ENCODE data around the gene VN1R5.
"Not testable (repeated sequence)": the region's sequence is repeated elsewhere in the genome, so short reads cannot be mapped to it uniquely, and the experiment has no call there.

VN1R5 gene

GRCh38 chr1:247273013-247273412, 17.1 kb downstream of the VN1R5 start:
- no peak for DNase-seq (ENCODE audit: low read depth in 2 of 2)

- DNase-seq (ENCODE audit: low read depth in 2 of 2), result no peak
Observed at GRCh38 chr1:247274605-247275256, 18.9 kb downstream of the VN1R5 start.

- DNase-seq (ENCODE audit: low read depth in 2 of 2), result no peak
Observed at GRCh38 chr1:247277191-247277590, 21.3 kb downstream of the VN1R5 start.

- DNase-seq (ENCODE audit: low read depth in 2 of 2), result no peak
Observed at GRCh38 chr1:247281001-247281574, 25.2 kb downstream of the VN1R5 start.

GRCh38 chr1:247286134-247286670, 30.3 kb downstream of the VN1R5 start:
- no peak for DNase-seq (ENCODE audit: low read depth in 2 of 2)

GRCh38 chr1:247287460-247287859, 31.6 kb downstream of the VN1R5 start:
- DNase-seq (ENCODE audit: low read depth in 2 of 2), result no peak

GRCh38 chr1:247288341-247288740, 32.5 kb downstream of the VN1R5 start:
- DNase-seq (ENCODE audit: low read depth in 2 of 2), result no peak

GRCh38 chr1:247289274-247289892, 33.5 kb downstream of the VN1R5 start:
- not testable (repeated sequence) for DNase-seq (ENCODE audit: low read depth in 2 of 2)

- no peak for DNase-seq (ENCODE audit: low read depth in 2 of 2)
Observed at GRCh38 chr1:247290576-247290975, 34.7 kb downstream of the VN1R5 start.

- DNase-seq (ENCODE audit: low read depth in 2 of 2), result no peak
Observed at GRCh38 chr1:247291161-247291560, 35.3 kb downstream of the VN1R5 start.

GRCh38 chr1:247291833-247292561, 36.1 kb downstream of the VN1R5 start:
- no peak for DNase-seq (ENCODE audit: low read depth in 2 of 2)

GRCh38 chr1:247293047-247293446, 37.2 kb downstream of the VN1R5 start:
- DNase-seq (ENCODE audit: low read depth in 2 of 2), result peak in 1 of 2 experiments; percentile 6

- peak; percentile 8 to 21 for DNase-seq (ENCODE audit: low read depth in 2 of 2)
Observed at GRCh38 chr1:247294282-247294681, 38.4 kb downstream of the VN1R5 start.

- DNase-seq (ENCODE audit: low read depth in 2 of 2), result no peak
Observed at GRCh38 chr1:247295274-247295684, 39.4 kb downstream of the VN1R5 start.

- DNase-seq (ENCODE audit: low read depth in 2 of 2), result no peak
Observed at GRCh38 chr1:247295746-247296145, 39.9 kb downstream of the VN1R5 start.

GRCh38 chr1:247296599-247297180, 40.8 kb downstream of the VN1R5 start:
- DNase-seq (ENCODE audit: low read depth in 2 of 2), result no peak

GRCh38 chr1:247297263-247298123, 41.6 kb downstream of the VN1R5 start:
- DNase-seq (ENCODE audit: low read depth in 2 of 2), result no peak

- DNase-seq (ENCODE audit: low read depth in 2 of 2), result no peak
Observed at GRCh38 chr1:247298124-247298481, 42.2 kb downstream of the VN1R5 start.

- DNase-seq (ENCODE audit: low read depth in 2 of 2), result no peak
Observed at GRCh38 chr1:247298701-247299100, 42.8 kb downstream of the VN1R5 start.

GRCh38 chr1:247299723-247300381, 44.0 kb downstream of the VN1R5 start:
- no peak for DNase-seq (ENCODE audit: low read depth in 2 of 2)

Data from fibroblast of skin of left biceps (primary cell).